HepG2 (cell line): ENCODE measurements around the gene DMAC1.

ENCODE experiments used
- AKAP8 ChIP-seq: sonication (generic); formaldehyde crosslinking; IDR thresholded peaks from 2 replicates; pipeline ENCODE4 v1.5.1; 2020; ENCODE audit warnings: mild to moderate bottlenecking, missing genetic modification reagents
- CTCF ChIP-seq: sonication (generic); formaldehyde crosslinking; IDR thresholded peaks from 2 replicates; pipeline ENCODE4 v1.5.0; 2020; ENCODE audit warnings: mild to moderate bottlenecking, missing genetic modification reagents, moderate library complexity
- NCOA5 ChIP-seq: sonication (generic); formaldehyde crosslinking; IDR thresholded peaks from 2 replicates; pipeline ENCODE4 v1.4.0; 2020; ENCODE audit warnings: missing genetic modification reagents
- PBX3 ChIP-seq: sonication (generic); formaldehyde crosslinking; IDR thresholded peaks from 2 replicates; pipeline ENCODE4 v1.8.1; 2023; ENCODE audit warnings: missing genetic modification reagents, inconsistent platforms, borderline replicate concordance
- POLR2A ChIP-seq, 2 experiments: IDR thresholded peaks; 2 replicates each; pipeline ENCODE4 v1.6.1; 2011; ENCODE audit warnings: low read depth in 2 of 2, low read length in 2 of 2, mild to moderate bottlenecking in 1 of 2, moderate library complexity in 1 of 2; ENCODE audit not compliant: insufficient read depth in 1 of 2
- SPEN ChIP-seq: sonication (generic); formaldehyde crosslinking; IDR thresholded peaks from 2 replicates; pipeline ENCODE4 v1.5.1; 2020; ENCODE audit warnings: low read depth, mild to moderate bottlenecking, missing genetic modification reagents
- TCF12 ChIP-seq, 2 experiments: fragments of 450-650 bp in 1 of 2; sonication (generic) in 1 of 2; formaldehyde crosslinking in 1 of 2; IDR thresholded peaks; 2 replicates each; pipeline versions ENCODE4 v1.6.1 to v1.8.0; 2017 to 2022; ENCODE audit warnings: antibody characterized with exemption in 1 of 2, mild to moderate bottlenecking in 1 of 2, missing genetic modification reagents in 1 of 2, moderate library complexity in 1 of 2
- ZNF274 ChIP-seq: sonication (generic); formaldehyde crosslinking; IDR thresholded peaks from 2 replicates; pipeline ENCODE4 v1.5.1; 2020; ENCODE audit warnings: mild to moderate bottlenecking, missing genetic modification reagents
- ZNF710 ChIP-seq: sonication (generic); formaldehyde crosslinking; IDR thresholded peaks from 2 replicates; pipeline ENCODE4 v1.5.0; 2020; ENCODE audit warnings: mild to moderate bottlenecking, missing genetic modification reagents, borderline replicate concordance
- ZSCAN29 ChIP-seq: sonication (generic); formaldehyde crosslinking; conservative IDR thresholded peaks from 2 replicates; pipeline ENCODE4 v1.4.0; 2020; ENCODE audit warnings: mild to moderate bottlenecking, missing genetic modification reagents

GRCh38 chr9:7756088-7756487, 43.5 kb downstream of the DMAC1 start:
- TF ChIP-seq POLR2A (IDR thresholded peaks at IDR 0.05; ENCODE audit: insufficient read depth in 1 of 2, low read depth in 2 of 2, low read length in 2 of 2) (no peak), CTCF (CRISPR knock-in tag) (no peak), ZNF710 (no peak), NCOA5 (no peak), PBX3 (CRISPR knock-in tag) (no peak), SPEN (CRISPR knock-in tag) (no peak), TCF12 (IDR thresholded peaks at IDR 0.05) (no peak), TCF12 (CRISPR knock-in tag; IDR thresholded peaks at IDR 0.05) (no peak), ZNF274 (CRISPR knock-in tag) (no peak), AKAP8 (CRISPR knock-in tag) (no peak), ZSCAN29 (CRISPR knock-in tag) (no peak)
